Trophoblast cell (in vitro differentiated cells and primary cell): ENCODE measurements around the gene SPATA6.
"Not testable (repeated sequence)": the region's sequence is repeated elsewhere in the genome, so short reads cannot be mapped to it uniquely, and the experiment has no call there.

Source experiments
- DNase-seq, 2 donors: peaks; one replicate each; pipeline ENCODE4 v3.0.0-alpha.2; 2016
- H2AFZ ChIP-seq: 2 replicates; pipeline ENCODE4 v1.6.1; 2013; ENCODE audit warnings: low read length, moderate library complexity, mild to moderate bottlenecking; ENCODE audit not compliant: insufficient read depth, poor library complexity
- H2AK5ac ChIP-seq: 2 replicates; pipeline ENCODE4 v1.6.1; 2013; ENCODE audit warnings: mild to moderate bottlenecking, low read length
- H2BK120ac ChIP-seq: 2 replicates; pipeline ENCODE4 v1.6.1; 2013; ENCODE audit warnings: low read length, mild to moderate bottlenecking, moderate library complexity; ENCODE audit not compliant: insufficient read depth, poor library complexity
- H2BK12ac ChIP-seq: 2 replicates; pipeline ENCODE4 v1.6.1; 2013; ENCODE audit warnings: mild to moderate bottlenecking, low read length, moderate library complexity
- H2BK5ac ChIP-seq: 2 replicates; pipeline ENCODE4 v1.6.1; 2013; ENCODE audit warnings: low read length, low read depth, moderate library complexity, mild to moderate bottlenecking; ENCODE audit not compliant: poor library complexity
- H3K14ac ChIP-seq: 2 replicates; pipeline ENCODE4 v1.6.1; 2013; ENCODE audit warnings: mild to moderate bottlenecking, low read length
- H3K18ac ChIP-seq: 2 replicates; pipeline ENCODE4 v1.6.1; 2013; ENCODE audit warnings: mild to moderate bottlenecking, low read length
- H3K23ac ChIP-seq: 2 replicates; pipeline ENCODE4 v1.6.1; 2013; ENCODE audit warnings: low read length
- H3K27ac ChIP-seq: 2 replicates; pipeline ENCODE4 v1.5.1; 2013; ENCODE audit warnings: low read depth, mild to moderate bottlenecking, inconsistent platforms, low read length, moderate library complexity
- H3K27me3 ChIP-seq: 2 replicates; pipeline ENCODE4 v1.6.1; 2013; ENCODE audit warnings: inconsistent platforms, mild to moderate bottlenecking, low read length, moderate library complexity; ENCODE audit not compliant: insufficient read depth
- H3K36me3 ChIP-seq, 2 experiments: 1 replicate in 1 of 2; 2 replicates in 1 of 2; pipeline ENCODE4 v1.6.1; 2013; ENCODE audit warnings: low read length in 2 of 2, mild to moderate bottlenecking in 2 of 2, moderate library complexity in 1 of 2; ENCODE audit not compliant: insufficient read depth in 2 of 2, control insufficient read depth in 1 of 2
- H3K4ac ChIP-seq: 2 replicates; pipeline ENCODE4 v1.6.1; 2013; ENCODE audit warnings: low read depth, mild to moderate bottlenecking, low read length, moderate library complexity
- H3K4me1 ChIP-seq, 2 experiments: 1 replicate in 1 of 2; 2 replicates in 1 of 2; pipeline ENCODE4 v1.6.1; 2013; ENCODE audit warnings: low read length in 2 of 2, mild to moderate bottlenecking in 2 of 2, moderate library complexity in 1 of 2; ENCODE audit not compliant: insufficient read depth in 2 of 2, control insufficient read depth in 1 of 2
- H3K4me2 ChIP-seq: 2 replicates; pipeline ENCODE4 v1.6.1; 2013; ENCODE audit warnings: inconsistent platforms, mild to moderate bottlenecking, low read length, moderate library complexity
- H3K4me3 ChIP-seq: 2 replicates; pipeline ENCODE4 v1.5.1; 2013; ENCODE audit warnings: mild to moderate bottlenecking, low read depth, low read length, inconsistent platforms
- H3K79me1 ChIP-seq: one replicate; pipeline ENCODE4 v1.6.1; 2013; ENCODE audit warnings: low read length
- H3K79me2 ChIP-seq: 2 replicates; pipeline ENCODE4 v1.6.1; 2013; ENCODE audit warnings: low read length, mild to moderate bottlenecking; ENCODE audit not compliant: control insufficient read depth, insufficient read depth, poor library complexity
- H3K9ac ChIP-seq: 2 replicates; pipeline ENCODE4 v1.6.1; 2013; ENCODE audit warnings: mild to moderate bottlenecking, low read length
- H3K9me3 ChIP-seq: 2 replicates; pipeline ENCODE4 v1.6.1; 2013; ENCODE audit warnings: low read depth, mild to moderate bottlenecking, control low read depth, inconsistent platforms, low read length; ENCODE audit not compliant: insufficient read depth
- H4K12ac ChIP-seq: 2 replicates; pipeline ENCODE4 v1.6.1; 2013; ENCODE audit warnings: low read depth, mild to moderate bottlenecking, low read length, moderate library complexity
- H4K8ac ChIP-seq: 2 replicates; pipeline ENCODE4 v1.6.1; 2013; ENCODE audit warnings: low read depth, mild to moderate bottlenecking, low read length, moderate library complexity
- H4K91ac ChIP-seq: one replicate; pipeline ENCODE4 v1.6.1; 2013; ENCODE audit warnings: low read depth, mild to moderate bottlenecking, low read length, moderate library complexity
- WGBS: extraction: QIAGEN DNeasy Blood & Tissue Kit; methylation state at CpG from one replicate; pipeline ENCODE4 v1.1.7; 2013; ENCODE audit warnings: missing lambda C conversion rate; ENCODE audit not compliant: insufficient read length, insufficient coverage; ENCODE audit errors: extremely low coverage; 5-methylcytosine and 5-hydroxymethylcytosine counted together

SPATA6 gene

GRCh38 chr1:48450505-48450904 lies 21.5 kb downstream of the SPATA6 start:
- WGBS, result no CpG with 5 or more reads among the region's 1 CpG
- Histone ChIP-seq H2AFZ (no peak overlapping the region), H3K79me1 (no peaks in the 10 kb centered on the region), H2BK12ac (no peak overlapping the region), H2AK5ac (no peak overlapping the region), H3K4me2 (no peak overlapping the region), H3K18ac (no peak overlapping the region), H3K9me3 (no peaks in the 10 kb centered on the region), H3K9ac (no peak overlapping the region), H3K27ac (no peak overlapping the region), H2BK120ac (no peak overlapping the region), H3K79me2 (no peaks in the 10 kb centered on the region), H2BK5ac (no peak overlapping the region), H3K4me1 (no peaks in the 10 kb centered on the region), H3K27me3 (no peaks in the 10 kb centered on the region), H3K23ac (no peak overlapping the region), H3K14ac (no peak overlapping the region), H3K36me3 (no peaks in the 10 kb centered on the region), H3K4ac (no peak overlapping the region), H4K8ac (no peak overlapping the region), H4K12ac (no peak overlapping the region), H3K4me3 (no peak overlapping the region), H4K91ac (no peak overlapping the region)
- no peak for DNase-seq

GRCh38 chr1:48448932-48449331 lies 23.1 kb downstream of the SPATA6 start:
- no peak for DNase-seq
- no peaks in the 10 kb centered on the region for H3K79me2 ChIP-seq
- no peaks in the 10 kb centered on the region for H3K79me1 ChIP-seq
- H4K91ac ChIP-seq, result no peak overlapping the region
- no peak overlapping the region for H2BK12ac ChIP-seq
- no peak overlapping the region for H3K4me3 ChIP-seq
- no CpG with 5 or more reads among the region's 1 CpG for WGBS
- H3K4ac ChIP-seq, result no peak overlapping the region
- H2AK5ac ChIP-seq, result no peak overlapping the region
- no peak overlapping the region for H4K8ac ChIP-seq
- H3K14ac ChIP-seq, result no peak overlapping the region
- H3K36me3 ChIP-seq, result peaks cover 0 to 1% of the 10 kb centered on the region in 2 experiments
- H3K4me2 ChIP-seq, result no peak overlapping the region
- H2AFZ ChIP-seq, result no peak overlapping the region
- H3K27me3 ChIP-seq, result no peaks in the 10 kb centered on the region
- H2BK5ac ChIP-seq, result no peak overlapping the region
- H3K23ac ChIP-seq, result no peak overlapping the region
- no peak overlapping the region for H4K12ac ChIP-seq
- no peak overlapping the region for H3K18ac ChIP-seq
- H3K9ac ChIP-seq, result no peak overlapping the region
- H3K9me3 ChIP-seq, result peaks cover under 1% of the 10 kb centered on the region
- no peak overlapping the region for H3K27ac ChIP-seq
- H2BK120ac ChIP-seq, result no peak overlapping the region
- no peaks in the 10 kb centered on the region for H3K4me1 ChIP-seq

GRCh38 chr1:48444186-48444585 lies 27.8 kb downstream of the SPATA6 start:
- not testable (repeated sequence) for H3K4me3 ChIP-seq, H3K18ac ChIP-seq, H2BK120ac ChIP-seq, H3K23ac ChIP-seq, H3K4me2 ChIP-seq, H3K79me2 ChIP-seq, H3K27me3 ChIP-seq, H3K4me1 ChIP-seq, H3K9ac ChIP-seq, DNase-seq, H3K9me3 ChIP-seq, H3K79me1 ChIP-seq, H2BK12ac ChIP-seq, H2AFZ ChIP-seq, H2AK5ac ChIP-seq, H3K14ac ChIP-seq, H3K4ac ChIP-seq, H4K8ac ChIP-seq, H2BK5ac ChIP-seq, H3K27ac ChIP-seq, H4K91ac ChIP-seq, H4K12ac ChIP-seq, H3K36me3 ChIP-seq
- no CpG with 5 or more reads among the region's 7 CpGs for WGBS

GRCh38 chr1:48442864-48443619 lies 29.0 kb downstream of the SPATA6 start:
- Histone ChIP-seq H3K36me3 (peaks cover 0 to 1% of the 10 kb centered on the region in 2 experiments), H3K14ac (no peak overlapping the region), H3K4me2 (no peak overlapping the region), H3K4me1 (peaks cover 0 to 2% of the 10 kb centered on the region in 2 experiments), H3K4ac (no peak overlapping the region), H2BK120ac (no peak overlapping the region), H2BK12ac (no peak overlapping the region), H3K4me3 (no peak overlapping the region), H4K8ac (no peak overlapping the region), H2AK5ac (no peak overlapping the region), H3K9me3 (peaks cover 2% of the 10 kb centered on the region), H2BK5ac (no peak overlapping the region), H3K27me3 (no peaks in the 10 kb centered on the region), H3K79me2 (no peaks in the 10 kb centered on the region), H3K79me1 (no peaks in the 10 kb centered on the region), H4K91ac (no peak overlapping the region), H3K27ac (no peak overlapping the region), H3K23ac (no peak overlapping the region), H4K12ac (no peak overlapping the region), H3K9ac (no peak overlapping the region), H2AFZ (no peak overlapping the region), H3K18ac (no peak overlapping the region)
- peak in 1 of 2 donors; percentile 59 for DNase-seq
- no CpG with 5 or more reads among the region's 6 CpGs for WGBS
